OCI-LY1 (cell line): ENCODE results near the gene THNSL1.

ENCODE experiments used
- H2AFZ ChIP-seq: fragments of 200-600 bp; sonication (generic), shearing (Covaris generic); 2 replicates; pipeline ENCODE4 v1.6.0; 2014; ENCODE audit warnings: antibody characterized with exemption, mild to moderate bottlenecking, low read length
- H3F3A ChIP-seq: fragments of 200-600 bp; sonication (generic), shearing (Covaris generic); 2 replicates; pipeline ENCODE4 v1.6.0; 2014; ENCODE audit warnings: mild to moderate bottlenecking, antibody characterized with exemption, low read length, moderate library complexity; ENCODE audit not compliant: insufficient read depth
- H3K27ac ChIP-seq: fragments of 200-600 bp; sonication (generic); 2 replicates; pipeline ENCODE4 v1.5.1; 2014; ENCODE audit warnings: low read length, mixed run types, mild to moderate bottlenecking, low read depth; ENCODE audit not compliant: poor library complexity, severe bottlenecking
- H3K27me3 ChIP-seq: fragments of 200-600 bp; sonication (generic); 2 replicates; pipeline ENCODE4 v1.6.0; 2014; ENCODE audit warnings: antibody characterized with exemption, mild to moderate bottlenecking, low read length, moderate library complexity; ENCODE audit not compliant: insufficient read depth
- H3K36me3 ChIP-seq: fragments of 200-600 bp; sonication (generic); 2 replicates; pipeline ENCODE4 v1.6.1; 2014; ENCODE audit warnings: mild to moderate bottlenecking, antibody characterized with exemption, low read length, moderate library complexity, mixed read lengths; ENCODE audit not compliant: insufficient read depth
- H3K4me1 ChIP-seq: fragments of 200-600 bp; sonication (generic); 2 replicates; pipeline ENCODE4 v1.5.1; 2014; ENCODE audit warnings: mild to moderate bottlenecking, low read length, moderate library complexity; ENCODE audit not compliant: insufficient read depth, severe bottlenecking
- H3K4me2 ChIP-seq: fragments of 200-600 bp; sonication (generic), shearing (Covaris generic); 2 replicates; pipeline ENCODE4 v1.6.1; 2014; ENCODE audit warnings: low read length
- H3K4me3 ChIP-seq: fragments of 200-600 bp; sonication (generic); 2 replicates; pipeline ENCODE4 v1.5.1; 2014; ENCODE audit warnings: low read length, low read depth, mild to moderate bottlenecking, mixed read lengths; ENCODE audit not compliant: poor library complexity, severe bottlenecking
- H3K79me2 ChIP-seq: fragments of 200-600 bp; shearing (Covaris generic); 2 replicates; pipeline ENCODE4 v1.6.1; 2016; ENCODE audit warnings: mixed run types, low read length, mixed read lengths; ENCODE audit not compliant: insufficient read depth
- H3K9ac ChIP-seq: fragments of 200-600 bp; sonication (generic), shearing (Covaris generic); 2 replicates; pipeline ENCODE4 v1.6.1; 2014; ENCODE audit warnings: mild to moderate bottlenecking, low read length, mixed read lengths
- H3K9me2 ChIP-seq: fragments of 200-600 bp; sonication (generic), shearing (Covaris generic); 2 replicates; pipeline ENCODE4 v1.6.1; 2014; ENCODE audit warnings: low read depth, mild to moderate bottlenecking, low read length, mixed read lengths
- H3K9me3 ChIP-seq: fragments of 200-600 bp; shearing (Covaris generic); 2 replicates; pipeline ENCODE4 v1.6.1; 2014; ENCODE audit warnings: low read length, mixed read lengths
- H4K20me1 ChIP-seq: fragments of 200-600 bp; sonication (generic), shearing (Covaris generic); 2 replicates; pipeline ENCODE4 v1.6.0; 2016; ENCODE audit warnings: mild to moderate bottlenecking, low read length; ENCODE audit not compliant: insufficient read depth
- CTCF ChIP-seq: fragments of 200-600 bp; sonication (generic), shearing (Covaris generic); IDR thresholded peaks from 2 replicates; pipeline ENCODE4 v1.5.1; 2017; ENCODE audit warnings: mild to moderate bottlenecking, antibody characterized with exemption, low read length, moderate library complexity, mixed read lengths
- EZH2 ChIP-seq: fragments of 200-600 bp; sonication (generic), shearing (Covaris generic); IDR thresholded peaks from 2 replicates; pipeline ENCODE4 v1.8.0; 2017; ENCODE audit warnings: borderline replicate concordance, mixed run types, mild to moderate bottlenecking, antibody characterized with exemption, low read length, moderate library complexity, mixed read lengths

THNSL1 gene

GRCh38 chr10:25015828-25016375 lies 510 bp upstream of the THNSL1 start, which contains the start of gene ENKUR:
Gene ENKUR (minus strand): TSS chr10:25016158. CDS start chr10:25015936, 222 bp downstream.
- Histone ChIP-seq H3K9ac (no peak within 1 kb of the TSS), H3K27ac (no peak within 1 kb of the TSS), H3K4me2 (peak within 1 kb of the TSS; percentile 41), H3K4me3 (peak within 1 kb of the TSS; percentile 46), H4K20me1 (no peaks in the 10 kb centered on the region), H3K27me3 (no peaks in the 10 kb centered on the region), H3K79me2 (no peaks in the 10 kb centered on the region), H3K9me3 (no peaks in the 10 kb centered on the region), H3K9me2 (no peaks in the 10 kb centered on the region), H3K4me1 (peaks cover 10% of the 10 kb centered on the region), H3K36me3 (no peaks in the 10 kb centered on the region), H2AFZ (no peak within 1 kb of the TSS), H3F3A (no peaks in the 10 kb centered on the region)
- TF ChIP-seq CTCF = no peak
- no peak for TF ChIP-seq EZH2

- Histone ChIP-seq H3K36me3 (no peaks in the 10 kb centered on the region), H3K9me2 (no peaks in the 10 kb centered on the region), H3F3A (no peaks in the 10 kb centered on the region), H2AFZ (no peak overlapping the region), H3K27ac (no peak overlapping the region), H3K4me2 (peak overlapping the region; percentile 41), H3K4me3 (peak overlapping the region; percentile 46), H3K4me1 (peaks cover 10% of the 10 kb centered on the region), H3K9me3 (no peaks in the 10 kb centered on the region), H3K9ac (no peak overlapping the region), H4K20me1 (no peaks in the 10 kb centered on the region), H3K27me3 (no peaks in the 10 kb centered on the region), H3K79me2 (no peaks in the 10 kb centered on the region)
- TF ChIP-seq EZH2 (no peak), CTCF (no peak)
Observed at GRCh38 chr10:25017154-25017590, 760 bp downstream of the THNSL1 start.

- H3K9me2 ChIP-seq = no peaks in the 10 kb centered on the region
- H3K27me3 ChIP-seq = no peaks in the 10 kb centered on the region
- H3K4me3 ChIP-seq = no peak overlapping the region
- H3K79me2 ChIP-seq = no peaks in the 10 kb centered on the region
- no peaks in the 10 kb centered on the region for H3K9me3 ChIP-seq
- TF ChIP-seq CTCF (no peak), EZH2 (no peak)
- no peaks in the 10 kb centered on the region for H3F3A ChIP-seq
- no peak overlapping the region for H3K4me2 ChIP-seq
- H3K9ac ChIP-seq = no peak overlapping the region
- no peak overlapping the region for H3K27ac ChIP-seq
- no peak overlapping the region for H2AFZ ChIP-seq
- H3K4me1 ChIP-seq = peaks cover 10% of the 10 kb centered on the region
- no peaks in the 10 kb centered on the region for H3K36me3 ChIP-seq
- H4K20me1 ChIP-seq = no peaks in the 10 kb centered on the region
Observed at GRCh38 chr10:25017661-25018060, 1.2 kb downstream of the THNSL1 start.
